Activated T-cell treated with anti-CD3 and anti-CD28 coated beads for 1 hour (primary cell): Measurements from ENCODE around the gene NAA10.
A peak's percentile ranks its signal among the peaks of the same experiment; 100 is the strongest.

Experiments
- DNase-seq: peaks from one replicate; pipeline ENCODE4 v3.0.0-alpha.2; 2020; ENCODE audit warnings: low read depth

Gene NAA10

DNA sequence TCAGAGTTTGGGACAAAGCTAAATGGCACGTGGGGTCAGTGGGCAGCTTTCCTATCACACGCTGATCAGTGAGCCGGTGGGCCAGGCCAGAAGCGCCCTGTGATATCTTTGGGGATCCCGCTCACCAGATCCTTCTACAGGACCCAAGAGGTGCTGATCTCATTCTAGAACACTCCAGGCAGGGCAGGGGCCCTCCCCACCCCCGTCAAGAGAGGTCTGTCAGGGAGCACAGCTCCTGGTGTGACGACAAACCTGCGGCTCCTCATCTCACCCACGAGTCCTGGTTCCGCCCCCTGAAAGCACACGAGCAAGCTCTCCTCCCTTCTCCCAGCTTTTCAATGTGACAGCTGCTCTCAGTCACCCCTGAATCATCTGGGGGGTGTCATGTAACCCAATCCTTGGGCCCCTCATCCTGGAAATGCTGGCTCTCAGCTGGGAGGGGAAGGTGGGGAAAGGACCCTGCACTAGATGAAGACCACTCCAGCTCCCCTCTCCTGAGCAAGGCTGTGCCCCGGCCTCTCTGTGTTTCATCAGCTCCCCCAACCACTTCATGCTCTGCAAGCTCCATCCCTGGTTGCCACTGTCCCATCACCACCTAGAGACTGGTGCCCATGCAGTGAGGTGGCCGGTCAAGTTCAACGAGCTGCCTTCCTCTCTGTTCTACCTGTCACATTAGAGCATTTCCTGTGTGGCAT, 32.2 kb upstream of the NAA10 start:
- DNase-seq, result no peak

DNA sequence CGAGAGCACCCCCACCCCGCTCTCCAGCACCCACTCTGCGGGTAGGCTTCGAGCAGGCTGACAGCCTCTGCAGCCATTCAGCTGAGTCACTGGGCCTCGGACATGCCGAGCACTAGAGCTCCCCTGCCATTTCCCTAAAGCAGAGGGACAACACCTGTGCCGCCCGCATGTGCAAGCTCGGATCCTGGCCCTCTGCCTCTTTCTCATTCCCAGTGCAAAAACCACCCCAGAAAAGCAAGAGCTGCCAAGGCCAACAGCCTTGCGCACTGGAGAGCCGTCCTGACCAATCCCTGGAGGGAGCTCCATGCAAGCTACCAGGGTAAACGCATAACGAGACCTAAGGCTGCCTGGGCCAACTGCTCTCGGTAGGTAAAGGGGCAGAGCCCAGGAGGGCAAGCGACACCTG, 31.4 kb upstream of the NAA10 start:
- no peak for DNase-seq

DNA sequence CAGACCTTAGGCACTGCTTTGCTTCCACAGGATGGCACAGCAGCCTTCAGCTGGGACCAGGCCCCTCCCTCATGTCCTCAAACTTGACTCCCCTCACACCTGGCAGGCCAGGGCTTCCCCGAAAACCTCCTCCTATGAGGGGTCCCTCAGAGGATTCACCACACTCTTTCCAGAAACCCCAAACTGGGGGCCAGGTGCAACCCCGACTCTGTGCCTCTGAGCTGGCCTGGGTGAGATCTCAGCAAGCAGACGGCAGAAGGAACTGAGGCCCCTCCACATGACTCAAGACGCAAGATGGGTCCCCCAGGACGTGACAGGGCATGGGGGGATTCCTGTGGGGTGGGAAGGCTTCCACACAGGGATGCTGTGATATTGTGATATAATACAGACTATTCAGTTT, 30.6 kb upstream of the NAA10 start:
- DNase-seq, result no peak

DNA sequence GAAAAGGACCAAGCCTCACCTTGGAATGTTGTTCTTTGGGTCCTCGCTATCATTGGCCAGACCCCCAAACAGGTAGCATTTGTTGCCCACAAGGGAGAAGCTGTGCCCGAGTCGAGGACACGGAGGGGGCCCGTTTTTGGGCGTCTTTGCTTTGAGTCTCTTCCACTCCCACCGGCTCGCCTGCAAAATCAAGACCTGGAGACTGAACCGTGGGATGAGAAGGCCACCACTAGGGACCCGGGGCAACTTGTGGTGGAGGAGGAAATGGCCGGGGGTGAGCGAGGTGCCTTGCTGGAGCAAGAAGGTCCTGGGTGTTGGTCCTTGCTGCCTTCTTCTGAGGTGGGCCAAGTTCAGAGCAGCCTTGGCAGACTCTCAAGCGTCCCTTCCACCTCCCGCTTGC, 29.3 kb upstream of the NAA10 start:
- no peak for DNase-seq

DNA sequence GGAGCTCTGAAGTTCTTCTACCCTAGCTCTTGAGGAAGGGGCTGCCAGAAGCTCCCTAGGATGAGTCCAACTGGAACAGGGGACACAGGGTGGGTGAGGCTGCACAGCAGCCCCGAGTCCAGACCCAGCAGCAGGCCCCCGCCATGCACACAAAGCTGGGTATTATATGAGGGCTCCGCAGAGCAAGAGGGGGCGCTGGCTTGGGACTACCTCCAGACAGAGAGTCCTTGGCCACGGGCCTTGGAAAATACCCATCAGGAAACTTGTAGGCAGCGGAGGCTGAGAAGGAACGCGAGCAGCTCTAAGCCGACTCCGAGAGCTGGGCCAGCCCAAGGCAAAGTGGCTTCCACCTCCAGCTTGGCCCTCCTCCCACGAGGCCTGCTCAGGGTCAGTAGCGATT, 28.7 kb upstream of the NAA10 start:
- no peak for DNase-seq

DNA sequence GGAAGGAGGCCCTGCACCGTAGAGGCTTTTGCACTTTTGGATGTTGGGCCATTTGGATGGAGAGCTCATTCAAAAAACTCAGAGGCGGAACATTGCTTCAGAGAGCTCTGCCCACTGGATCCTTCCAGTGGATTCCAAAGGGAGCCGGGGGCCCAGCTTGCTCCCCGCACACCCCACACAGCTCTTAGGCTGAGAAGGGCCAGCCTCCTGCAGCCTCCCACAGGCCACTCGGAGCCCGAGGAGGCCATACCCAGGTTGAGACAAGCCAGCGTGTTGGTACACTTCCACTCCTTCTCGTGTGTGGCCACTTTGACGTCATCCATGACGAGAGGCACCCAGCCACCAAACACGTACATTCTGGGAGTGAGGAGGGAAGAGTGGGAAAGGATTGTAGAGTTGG, 26.5 kb upstream of the NAA10 start:
- no peak for DNase-seq

DNA sequence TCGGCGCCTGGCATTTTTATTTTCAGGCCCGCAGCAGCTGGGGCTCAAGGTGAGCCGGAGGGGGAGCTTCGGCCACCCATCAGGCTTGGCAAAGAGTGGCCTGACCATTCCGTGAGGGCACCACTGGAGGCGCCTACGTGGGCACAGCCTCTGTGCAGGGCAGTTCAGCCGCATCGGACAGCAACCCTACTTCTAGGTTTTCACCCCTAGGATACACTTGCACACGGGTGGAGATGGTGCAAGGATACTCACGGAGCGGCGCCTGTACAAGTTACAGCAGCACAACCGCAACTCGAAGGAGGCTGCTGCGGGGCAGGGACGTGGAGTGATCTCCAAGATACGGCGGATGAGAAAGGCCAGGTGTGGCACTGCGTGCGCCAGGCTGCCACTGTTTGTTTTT, 25.9 kb upstream of the NAA10 start:
- no peak for DNase-seq

DNA sequence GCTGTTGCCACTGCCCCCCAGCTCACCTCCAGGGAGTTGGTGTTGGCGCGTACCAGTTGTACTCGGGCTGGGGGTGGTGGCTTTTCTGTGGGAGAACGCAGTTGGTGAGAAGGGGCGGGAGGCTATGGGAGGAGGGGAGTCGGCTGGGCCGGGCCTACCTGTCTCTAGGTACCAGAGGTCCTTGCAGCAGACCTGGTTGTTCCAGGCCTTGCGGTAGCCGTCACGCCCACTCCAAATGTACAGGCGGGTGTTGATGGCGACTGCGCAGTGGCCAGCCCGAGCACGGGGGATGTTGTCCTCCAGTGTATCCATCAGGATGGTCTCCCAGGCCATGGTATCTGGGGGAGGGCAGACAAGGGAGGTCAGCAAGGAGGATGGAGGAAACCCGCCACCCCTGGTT, 25.2 kb upstream of the NAA10 start:
- no peak for DNase-seq

DNA sequence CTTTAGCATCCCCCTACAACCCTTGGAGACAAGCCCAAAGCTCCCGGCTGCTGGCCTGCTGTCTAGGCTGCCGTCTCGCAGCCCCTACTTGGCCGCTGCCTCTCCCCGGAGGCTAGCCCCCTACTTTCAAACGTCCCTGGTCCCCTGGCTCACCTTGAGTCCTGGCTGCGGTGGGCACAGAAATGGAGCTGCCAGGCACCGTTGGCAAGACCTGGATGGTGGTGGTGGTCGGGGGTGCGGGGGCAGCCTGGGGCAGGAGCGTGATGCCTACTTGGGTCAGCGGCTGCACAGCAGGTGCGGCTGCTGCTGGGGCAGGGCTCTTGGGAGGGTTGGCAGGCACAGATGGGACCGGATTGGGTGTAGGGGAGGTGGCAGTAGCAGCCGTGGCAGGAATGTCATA, 24.8 kb upstream of the NAA10 start:
- DNase-seq, result no peak

DNA sequence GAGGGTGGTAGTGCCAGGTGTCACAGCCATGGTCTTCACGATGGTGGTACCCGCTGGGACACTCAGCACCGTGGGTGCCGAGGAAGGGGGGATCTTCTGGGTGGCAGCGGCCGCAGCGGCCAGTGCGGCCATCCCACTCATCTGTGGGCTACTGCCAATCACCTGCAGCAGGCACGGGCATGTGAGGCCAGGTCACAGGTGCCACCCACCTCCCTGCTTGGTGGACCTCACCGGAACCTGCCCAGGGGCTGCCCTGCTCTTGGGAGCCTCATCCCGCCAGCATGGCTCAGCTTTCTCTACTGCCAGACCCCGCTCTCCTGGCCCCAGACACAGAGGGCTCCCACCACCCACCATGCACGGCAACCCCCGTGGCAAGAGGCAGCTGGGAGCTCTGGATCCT, 23.8 kb upstream of the NAA10 start:
- no peak for DNase-seq

DNA sequence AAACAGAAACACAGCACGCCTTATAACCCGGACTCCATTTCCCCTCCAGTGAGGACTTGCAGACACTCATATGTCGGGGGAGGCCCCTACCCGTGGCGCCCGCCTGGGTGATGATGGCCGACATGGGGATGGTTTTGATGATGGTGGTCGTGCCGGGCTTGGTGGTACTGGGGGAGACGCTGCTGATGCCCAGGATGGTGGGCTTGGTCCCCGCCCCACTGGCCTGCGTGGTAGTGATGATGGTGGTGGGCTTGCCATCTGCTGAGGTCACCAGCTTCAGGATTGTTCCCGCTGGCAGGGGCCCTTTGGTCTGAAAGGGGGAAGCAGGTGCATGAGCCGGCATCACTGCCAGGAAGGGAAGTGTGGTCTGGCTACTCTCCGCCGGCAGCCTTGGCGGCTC, 22.4 kb upstream of the NAA10 start:
- DNase-seq, result no peak

DNA sequence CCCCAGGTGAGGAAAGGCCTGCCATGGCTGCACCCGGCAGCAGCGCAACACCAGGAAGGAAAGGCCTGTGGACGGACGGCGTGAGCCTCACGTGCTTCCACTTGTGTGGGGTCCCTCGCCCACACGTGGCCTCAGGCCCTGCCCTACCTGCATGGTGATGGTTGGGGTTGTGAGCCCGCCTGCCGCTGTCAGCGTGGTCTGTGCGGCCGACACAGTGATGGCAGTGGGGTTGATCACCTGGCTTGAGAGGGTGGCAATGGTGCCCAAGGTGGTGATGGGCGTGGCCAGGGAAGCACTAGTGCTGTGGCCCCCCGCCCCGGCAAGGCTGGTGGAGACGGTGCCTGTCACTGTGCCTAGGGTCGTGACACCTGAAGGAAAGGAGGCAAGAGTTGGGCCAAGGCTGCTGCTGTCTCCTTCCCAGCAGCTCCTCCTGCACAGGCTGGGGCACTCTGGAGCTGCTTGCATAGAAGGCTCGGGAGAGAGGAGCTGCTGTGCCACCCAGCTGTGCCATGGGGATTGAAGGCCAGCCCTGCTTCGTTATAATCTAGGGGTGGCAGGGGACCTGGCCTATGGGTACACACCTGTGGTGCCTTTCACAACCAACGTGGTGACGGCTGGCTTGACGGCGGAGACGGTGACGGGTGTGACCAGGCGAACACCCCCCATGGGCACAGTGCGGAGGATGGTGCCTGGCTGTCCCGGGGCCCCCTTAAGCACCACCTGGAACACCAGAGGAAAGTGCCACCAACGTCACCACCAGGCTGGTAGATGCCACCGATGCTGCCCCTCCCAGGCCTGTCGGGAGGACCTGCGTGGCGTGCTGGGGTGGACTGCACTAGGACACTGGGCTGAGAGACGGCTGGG, 21.4 kb upstream of the NAA10 start:
- DNase-seq, result no peak

DNA sequence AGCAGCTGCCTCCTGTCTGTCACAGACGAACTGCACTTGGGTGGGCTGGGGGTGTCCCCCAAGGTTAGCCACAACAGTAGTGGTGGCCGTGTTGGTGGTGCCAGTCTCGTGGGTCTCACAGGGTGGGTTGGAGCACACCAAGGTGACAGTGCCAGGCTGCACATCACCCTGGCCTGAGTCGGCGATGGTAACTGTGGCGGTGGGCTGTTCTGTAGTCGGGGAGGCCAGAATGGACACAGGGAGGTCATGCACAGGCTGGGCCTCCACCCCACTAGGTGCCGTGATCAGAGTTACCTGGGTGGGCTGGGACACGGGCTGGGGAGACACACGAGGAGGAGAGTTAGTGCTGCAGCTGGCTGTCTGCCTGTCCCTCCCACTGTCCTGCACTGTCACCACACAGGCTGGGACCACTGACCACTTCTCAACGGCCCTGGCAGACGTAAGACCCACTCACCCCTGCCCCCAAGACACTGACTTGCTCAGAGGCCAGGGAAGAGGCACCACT, 20.4 kb upstream of the NAA10 start:
- no peak for DNase-seq

DNA sequence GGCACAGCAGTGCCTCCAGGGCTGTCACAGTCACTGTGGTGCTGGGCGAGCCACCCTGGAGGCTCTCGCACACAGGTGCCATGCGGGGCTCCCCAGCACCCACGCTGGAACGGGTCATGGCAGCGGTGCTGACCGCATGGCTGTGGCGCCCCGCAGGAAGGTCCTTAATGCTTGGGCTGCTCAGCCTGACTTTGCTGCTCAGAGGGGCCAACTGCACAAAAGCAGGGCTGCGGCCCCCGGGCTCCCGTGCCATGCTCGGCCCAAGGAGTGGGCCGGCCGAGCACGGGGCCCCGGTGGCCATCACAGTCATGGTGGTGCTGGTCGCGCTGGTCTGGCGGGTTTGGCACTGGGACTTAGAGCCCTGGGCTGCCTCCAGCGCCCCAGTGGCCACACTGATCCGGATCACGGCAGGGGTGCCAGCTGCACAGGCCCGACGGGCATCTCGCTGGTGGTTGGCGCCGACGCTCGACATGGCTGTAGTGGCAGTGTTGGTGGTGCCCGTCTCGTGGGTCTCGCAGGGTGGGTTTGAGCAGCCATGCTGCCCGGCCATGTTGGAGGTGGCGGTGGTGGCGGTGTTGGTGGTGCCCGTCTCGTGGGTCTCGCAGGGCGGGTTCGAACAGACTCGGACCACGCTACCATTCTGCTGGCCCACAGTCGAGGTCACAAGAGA, 19.9 kb upstream of the NAA10 start:
- no peak for DNase-seq

DNA sequence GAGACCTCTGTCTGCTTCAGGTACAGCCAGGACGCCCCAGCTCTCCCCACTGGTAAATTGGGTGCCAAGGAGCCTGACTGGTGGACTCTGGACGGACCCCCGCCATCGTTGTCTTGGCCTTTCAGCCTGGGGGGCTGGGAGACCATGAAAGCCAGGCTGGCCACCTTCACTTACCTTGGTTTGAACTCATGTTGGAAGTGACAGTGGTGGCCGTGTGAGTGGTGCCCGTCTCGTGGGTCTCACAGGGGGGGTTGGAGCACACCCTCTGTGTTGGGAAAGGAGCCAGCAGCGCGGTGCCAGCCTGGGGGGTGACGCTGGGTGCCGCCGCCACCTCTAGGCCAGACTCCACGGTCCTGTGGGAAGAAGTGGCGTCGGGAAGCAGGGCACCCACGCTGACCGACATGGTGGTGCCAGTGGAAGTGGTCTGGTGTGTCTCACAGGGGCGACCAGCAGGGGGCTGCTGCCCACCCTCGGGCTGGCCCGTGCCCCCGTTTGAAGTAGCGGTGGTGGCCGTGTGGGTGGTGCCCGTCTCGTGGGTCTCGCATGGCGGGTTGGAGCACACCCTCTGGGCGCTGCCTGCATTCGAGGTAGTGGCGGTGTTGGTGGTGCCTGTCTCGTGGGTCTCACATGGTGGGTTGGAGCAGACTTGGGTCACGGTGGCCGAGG, 19.2 kb upstream of the NAA10 start:
- no peak for DNase-seq

DNA sequence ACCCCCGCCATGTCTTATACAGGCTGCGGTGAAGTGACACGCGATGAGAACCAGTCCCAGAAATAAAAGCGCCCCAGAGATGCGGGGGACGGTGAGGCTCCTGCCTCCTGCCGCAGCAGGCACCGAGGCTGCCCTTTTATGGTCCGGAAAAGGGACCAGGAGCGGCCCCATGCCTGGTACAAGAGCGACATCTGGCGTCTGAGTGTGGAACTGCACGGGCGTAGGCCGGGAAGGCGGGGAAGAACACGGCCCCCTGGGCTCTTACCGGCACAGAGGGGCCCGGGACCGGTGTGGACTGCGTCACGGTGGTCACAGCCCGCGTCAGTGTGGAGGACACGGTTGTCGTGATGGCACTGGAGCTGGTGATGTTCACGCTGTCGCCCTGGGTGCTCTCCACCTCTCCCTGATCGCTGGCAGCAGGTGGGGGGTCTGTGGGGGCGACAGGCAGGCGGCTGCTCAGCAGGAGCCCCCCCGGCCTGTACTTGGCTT, 18.5 kb upstream of the NAA10 start:
- peak; percentile 64 for DNase-seq

DNA sequence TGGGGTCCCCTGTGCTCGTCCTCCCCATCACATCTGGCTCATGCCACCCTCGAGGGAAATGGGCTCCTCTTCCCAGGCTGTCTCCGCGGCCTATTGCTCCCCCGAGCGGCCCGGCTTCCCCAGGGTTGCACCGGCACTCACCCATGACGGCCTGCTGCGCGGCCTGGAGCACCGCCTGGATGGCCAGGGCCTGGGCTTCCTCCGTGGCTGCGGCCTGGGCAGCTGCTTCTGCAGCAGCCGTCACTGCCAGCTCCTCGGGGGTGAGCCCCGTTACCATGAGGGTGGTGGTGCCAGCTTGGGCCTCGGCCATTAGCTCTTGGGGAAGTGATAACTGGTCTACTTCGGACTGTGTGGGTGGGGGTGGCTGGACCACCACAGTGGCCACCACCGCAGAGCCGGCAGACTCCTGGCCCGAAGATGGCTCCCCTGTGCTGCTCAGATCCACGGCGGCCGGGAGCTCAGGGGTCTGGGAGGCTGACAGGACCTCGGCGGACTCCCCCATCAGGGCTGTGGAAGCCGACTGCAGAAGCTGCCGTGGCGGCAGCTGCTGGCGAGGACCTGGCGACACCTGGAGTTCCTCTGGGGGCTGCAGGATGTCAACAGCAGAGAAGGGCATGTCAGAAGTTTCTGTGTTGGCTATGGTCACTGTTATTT, 17.7 kb upstream of the NAA10 start:
- no peak for DNase-seq

DNA sequence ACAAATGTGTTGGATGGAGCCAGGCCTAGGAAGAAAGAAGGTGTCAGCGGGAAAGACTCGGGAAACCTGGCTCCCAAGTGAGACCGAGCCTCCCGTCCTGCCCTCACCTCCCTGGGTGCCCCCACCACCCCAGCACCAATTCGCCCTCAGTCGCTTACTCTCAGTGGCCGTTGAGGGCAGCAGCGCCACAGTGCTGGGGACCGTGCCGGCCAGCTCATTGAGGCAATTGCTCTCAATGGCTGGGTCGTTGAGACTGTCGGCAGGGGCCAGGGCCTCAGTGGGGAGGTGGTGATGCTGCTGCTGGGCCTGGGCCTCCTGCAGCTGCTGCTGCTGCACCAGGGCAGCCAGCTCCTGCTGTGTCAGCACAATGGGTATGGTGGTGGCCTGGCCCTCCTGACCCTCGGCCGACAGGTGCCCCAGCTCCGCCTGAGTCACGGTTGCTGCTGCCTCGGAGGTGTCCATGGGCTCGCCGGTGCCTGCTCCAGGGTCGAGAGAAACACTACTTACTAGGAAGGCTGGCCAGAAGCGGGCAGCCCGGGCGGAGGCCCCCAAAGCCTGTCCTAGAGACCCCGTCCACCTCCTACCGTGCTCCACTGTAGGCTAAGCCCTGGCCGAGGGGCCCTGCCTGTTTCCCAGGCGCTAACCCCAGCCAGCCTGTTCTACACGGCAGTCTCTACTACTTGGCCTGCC, 17.0 kb upstream of the NAA10 start:
- no peak for DNase-seq

DNA sequence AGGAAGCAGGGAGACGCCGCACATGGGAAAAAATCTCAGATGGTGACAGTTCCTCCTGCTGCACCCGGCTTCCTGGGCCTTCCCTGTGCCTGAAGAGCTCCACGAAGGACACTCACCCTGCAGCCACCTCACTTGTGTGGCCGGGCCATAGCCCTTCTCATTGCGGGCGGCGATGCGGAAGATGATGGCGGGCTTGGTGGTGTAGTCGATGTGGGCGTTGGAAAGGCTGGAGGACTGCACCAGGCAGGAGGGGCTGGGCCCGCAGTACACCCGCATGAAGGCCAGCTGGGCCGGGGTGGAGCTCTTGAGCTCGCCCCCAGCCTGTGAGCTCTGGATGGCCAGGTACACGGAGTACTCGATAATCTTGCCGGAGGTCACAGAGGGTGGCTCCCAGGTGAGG, 15.3 kb upstream of the NAA10 start:
- no peak for DNase-seq

DNA sequence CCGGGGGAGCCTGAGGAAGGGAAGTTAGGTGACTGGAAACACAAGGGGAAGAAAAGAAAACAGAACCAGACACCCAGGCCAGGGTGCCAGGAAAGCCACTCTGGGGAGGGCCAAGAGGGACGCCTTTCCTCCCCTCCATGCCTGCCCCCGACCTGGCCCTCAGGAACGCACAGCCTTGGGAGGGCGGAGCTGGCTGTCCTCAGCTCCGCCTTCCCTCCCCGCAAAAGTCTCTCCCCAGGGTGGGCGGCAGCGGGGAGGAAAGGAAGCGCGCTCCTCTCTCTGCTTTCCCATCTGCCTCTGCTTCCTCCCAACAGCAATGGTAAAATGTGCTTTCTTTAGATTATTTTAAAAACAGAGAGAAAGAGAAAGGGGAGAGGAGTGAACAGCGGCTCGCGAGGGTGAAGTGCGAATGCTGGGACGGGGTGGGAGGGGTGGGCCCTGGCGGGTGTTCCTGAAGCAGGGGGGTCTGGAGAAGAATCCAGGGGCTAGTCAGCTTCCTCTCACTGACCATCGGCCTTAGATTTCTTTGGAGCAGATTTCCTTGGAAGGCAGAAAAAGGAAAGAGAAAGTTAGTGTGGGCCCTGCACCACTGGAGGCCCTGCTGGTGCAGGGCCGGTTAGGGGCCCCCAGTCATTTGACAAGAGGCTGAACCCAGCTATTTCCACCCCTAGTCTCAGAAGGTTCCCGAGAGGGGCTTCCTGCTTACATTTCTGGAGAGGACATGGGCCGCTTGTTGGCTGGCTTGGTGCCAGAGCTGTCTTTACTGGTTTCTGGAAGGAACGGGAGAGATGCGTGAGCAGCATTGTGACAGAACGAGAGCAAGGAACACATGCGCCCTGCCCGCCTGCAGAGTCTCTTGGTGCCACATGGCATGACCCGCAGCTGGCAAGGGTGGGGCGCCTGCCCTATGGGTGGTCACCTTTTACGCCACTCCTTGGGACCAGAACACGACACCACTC, 14.3 kb upstream of the NAA10 start:
- no peak for DNase-seq
